ENCODE results near the gene NRG2.

NRG2 gene

DNA sequence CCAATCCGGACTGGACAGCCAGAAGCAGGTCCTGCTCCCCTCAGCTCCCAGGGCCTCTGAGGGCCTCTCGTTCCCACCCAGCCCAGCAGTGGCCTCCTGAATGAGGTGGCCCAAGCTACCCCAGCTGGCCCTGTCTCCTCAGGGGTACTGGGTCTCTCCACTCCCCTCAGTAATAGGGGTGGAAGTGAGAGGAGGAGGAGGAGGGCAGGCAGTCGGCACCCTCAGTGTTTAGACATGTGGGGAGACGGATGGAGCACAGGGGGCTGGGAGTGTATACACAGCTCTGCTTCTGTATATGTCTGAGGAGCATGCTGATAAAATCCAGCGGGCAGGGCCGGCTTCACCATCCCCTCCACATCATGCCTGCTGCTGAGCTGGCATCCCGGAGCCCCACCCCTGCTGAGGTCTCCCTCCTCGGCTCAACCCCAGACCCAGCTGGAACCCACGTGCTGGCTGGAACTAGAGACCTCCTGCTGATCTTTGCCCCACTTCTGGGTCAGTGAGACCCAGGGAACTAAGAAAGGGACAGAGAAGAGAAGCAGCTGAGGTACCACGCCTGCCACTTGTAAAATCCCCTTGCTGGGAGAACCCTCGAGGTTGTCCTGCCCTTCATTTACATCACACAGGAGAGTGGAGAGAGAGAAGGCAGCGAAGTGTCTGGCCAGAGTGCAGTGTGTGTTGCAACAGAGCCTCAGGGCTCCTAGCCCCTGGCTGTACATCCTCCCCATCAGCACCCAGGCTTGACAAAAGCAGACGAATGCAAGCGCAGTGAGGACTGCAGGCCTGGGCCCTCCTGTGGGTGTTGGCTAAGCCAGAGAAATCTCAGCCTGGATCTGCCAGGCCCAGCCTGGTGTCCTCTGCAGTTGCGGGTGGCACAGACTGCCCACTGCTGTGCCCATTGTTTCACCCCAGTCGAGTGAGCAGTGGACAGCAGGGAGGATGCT lies 170.0 kb downstream of the NRG2 start:
- no peak for DNase-seq

DNA sequence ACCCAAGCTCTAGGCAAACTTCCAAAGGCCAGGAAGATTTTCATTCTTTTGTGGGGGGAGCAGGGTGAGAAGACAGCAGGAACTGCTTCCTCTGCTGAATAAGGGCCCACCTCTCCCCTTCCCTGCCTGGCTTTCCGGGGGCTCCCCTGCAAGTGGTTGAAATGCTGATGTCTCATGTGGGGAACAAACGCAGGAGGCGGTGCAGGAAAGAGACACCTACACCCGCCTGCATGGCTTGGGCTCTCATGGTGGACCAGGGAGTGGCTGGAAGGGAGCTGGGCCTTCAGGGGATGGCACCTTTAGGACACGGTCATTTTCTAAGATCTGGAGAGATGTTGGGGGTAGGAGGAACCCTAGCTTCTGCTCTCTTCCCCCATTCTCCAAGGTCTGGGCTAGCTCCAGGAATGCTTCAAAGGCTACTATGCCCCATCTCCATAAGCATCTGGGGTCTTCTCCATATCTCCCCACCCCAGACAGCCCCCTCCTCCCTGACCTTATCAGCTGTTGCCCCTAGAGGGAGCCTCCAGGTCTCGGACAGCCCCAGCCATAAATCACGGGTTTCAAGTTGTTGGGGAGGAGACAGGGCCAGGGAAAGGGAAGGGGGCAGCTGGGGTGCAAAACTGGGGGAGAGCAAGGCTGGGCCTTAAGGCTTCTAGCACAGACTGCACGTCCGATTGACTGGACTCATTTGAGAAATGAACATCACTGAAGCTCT lies 170.9 kb downstream of the NRG2 start:
- no peak for DNase-seq

DNA sequence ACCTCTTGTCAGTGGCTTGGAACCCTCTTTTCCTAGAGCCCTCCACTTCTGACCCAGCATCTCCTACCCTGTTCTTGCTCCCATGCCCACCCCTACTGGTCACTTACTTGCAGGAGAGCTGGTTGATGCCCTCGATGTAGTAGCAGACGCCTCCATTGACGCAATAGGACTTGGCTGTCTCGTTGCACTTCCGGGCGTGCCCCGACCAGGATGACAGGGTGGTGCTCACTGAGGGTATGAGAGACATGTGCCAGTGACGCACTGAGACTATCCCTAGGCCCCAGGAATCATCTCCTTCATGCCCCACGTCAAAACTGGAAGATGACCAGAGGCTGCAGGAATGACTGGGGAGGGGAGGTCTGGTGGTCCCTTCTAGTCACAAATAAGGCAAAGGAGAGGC lies 171.5 kb downstream of the NRG2 start:
- DNase-seq, result no peak

DNA sequence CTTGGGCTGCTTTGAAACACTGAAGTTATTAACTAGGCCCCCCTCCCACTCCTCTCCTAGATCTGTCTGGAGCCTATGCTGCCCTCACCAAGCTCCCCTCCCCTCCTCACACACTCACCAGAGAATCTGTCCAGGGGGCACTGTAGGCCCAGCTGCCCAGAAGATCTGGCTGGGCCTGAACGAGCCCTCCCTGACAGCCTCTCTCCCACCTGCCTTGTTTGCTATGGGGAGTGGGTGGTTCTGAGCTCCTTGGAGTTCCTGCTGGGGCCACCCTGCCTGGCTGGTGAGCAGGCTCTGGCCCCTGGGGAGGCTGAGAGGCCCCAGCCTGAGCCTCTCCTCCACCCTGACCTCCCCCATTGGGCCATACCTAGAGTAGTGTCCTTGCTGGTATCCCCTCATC lies 172.4 kb downstream of the NRG2 start:
- DNase-seq, result no peak

DNA sequence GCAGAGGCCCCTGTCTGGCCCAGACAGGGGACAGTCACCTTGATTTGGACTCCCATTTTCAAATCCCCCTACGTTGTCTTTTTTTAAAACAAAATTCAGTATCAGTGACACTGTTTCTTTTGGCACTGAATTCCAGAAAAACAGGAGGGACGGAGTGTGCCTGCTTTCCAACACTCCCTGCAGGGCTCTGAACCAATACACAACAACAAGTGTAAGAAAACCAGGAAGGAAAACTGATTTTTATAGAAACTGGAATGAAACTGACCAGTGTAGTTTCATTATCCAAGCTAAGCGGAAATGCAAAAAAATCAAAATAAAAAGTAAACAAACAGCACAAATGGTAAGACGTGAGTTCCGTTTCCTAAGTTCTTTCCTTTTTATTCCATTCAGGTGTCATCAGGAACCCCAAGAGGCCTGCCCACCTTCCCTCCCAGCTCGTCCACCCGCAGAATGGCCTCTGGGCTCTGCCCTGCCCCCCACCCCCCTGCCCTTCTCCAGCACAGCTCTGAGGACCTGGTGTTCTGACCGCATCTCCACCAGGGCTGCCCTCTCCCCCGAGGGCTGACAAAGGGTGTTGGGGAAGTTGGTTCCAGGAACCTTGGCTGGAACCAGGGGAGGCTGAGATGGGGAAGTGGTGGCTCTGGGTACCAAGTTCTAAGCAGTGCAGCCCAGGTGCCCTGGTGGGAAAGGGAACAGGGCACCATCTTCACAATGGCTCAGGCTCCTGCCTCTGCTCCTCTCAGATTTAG lies 173.9 kb downstream of the NRG2 start:
- no peak for DNase-seq

DNA sequence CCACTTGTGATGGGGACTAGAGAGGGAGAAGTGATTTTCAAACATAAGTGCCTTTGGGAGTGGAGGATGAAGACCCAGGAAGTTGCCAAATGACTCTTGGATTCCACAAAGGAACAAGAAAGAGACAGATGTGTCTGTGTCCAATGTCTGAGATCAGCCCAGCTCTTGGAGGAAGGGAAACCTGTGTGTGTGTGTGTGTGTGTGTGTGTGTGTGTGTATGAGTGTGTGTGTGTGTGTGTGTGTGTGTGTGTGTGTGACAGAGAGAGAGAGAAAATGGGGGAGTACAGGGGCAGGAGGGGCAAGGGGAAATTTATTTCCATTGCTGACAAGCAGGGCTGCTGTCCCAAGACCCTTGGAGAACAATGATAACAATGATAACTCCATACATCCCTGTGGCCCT lies 175.5 kb downstream of the NRG2 start:
- no peak for DNase-seq

DNA sequence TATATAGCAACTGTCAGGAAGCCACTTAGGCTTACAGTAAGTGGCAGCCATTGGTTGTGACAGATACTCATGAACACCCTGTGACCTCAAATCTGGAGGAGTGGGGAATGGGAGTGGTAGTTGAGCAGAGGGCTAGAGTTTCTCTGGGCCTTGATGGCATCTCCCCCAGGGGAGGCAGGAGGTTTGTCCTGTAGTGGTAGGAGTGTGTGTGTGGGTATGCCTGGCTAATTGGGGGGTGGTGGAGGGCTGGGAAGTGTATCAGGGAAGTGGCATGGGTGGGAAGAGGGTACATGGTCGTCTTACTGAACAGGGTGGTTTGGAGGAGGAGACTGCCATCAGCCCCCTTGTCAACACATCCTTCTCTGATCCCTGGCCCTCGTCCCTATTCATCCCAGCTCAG lies 176.0 kb downstream of the NRG2 start:
- DNase-seq, result no peak

DNA sequence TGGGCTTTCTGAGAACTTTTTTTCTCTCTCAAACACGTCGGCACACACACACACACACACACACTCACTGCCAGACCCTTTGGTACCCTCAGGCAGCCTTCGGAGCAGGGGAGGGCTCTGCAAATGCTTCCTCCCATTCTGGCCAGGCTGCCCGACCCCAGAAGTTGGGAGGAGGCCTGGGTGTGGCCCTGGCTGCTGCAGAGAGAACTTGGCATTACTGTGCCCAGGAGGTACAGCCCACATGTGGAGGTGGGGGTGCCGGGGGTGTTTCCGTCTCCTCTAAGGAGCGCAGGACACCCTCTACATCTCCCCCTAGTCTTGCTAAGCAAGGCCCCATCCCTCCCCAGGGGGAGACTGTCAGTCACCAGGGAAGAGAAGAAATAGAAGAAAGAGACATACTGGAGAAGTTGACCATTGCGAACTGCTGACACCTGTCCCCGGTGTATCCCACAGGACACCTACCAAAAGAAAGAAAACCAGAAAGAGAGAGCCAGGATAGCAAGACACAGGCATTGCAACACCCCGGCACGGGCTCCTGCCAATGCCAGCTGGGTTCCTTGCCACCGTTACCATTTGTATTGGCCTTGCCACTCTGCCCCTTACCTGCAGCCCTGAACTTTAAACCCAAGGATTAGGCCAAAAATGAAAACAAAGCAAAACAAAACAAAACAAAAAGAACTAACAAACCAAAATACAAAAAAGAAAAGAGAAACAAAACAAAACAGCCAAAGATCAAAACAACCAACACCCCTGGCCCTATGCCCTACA lies 178.2 kb downstream of the NRG2 start:
- DNase-seq, result no peak

DNA sequence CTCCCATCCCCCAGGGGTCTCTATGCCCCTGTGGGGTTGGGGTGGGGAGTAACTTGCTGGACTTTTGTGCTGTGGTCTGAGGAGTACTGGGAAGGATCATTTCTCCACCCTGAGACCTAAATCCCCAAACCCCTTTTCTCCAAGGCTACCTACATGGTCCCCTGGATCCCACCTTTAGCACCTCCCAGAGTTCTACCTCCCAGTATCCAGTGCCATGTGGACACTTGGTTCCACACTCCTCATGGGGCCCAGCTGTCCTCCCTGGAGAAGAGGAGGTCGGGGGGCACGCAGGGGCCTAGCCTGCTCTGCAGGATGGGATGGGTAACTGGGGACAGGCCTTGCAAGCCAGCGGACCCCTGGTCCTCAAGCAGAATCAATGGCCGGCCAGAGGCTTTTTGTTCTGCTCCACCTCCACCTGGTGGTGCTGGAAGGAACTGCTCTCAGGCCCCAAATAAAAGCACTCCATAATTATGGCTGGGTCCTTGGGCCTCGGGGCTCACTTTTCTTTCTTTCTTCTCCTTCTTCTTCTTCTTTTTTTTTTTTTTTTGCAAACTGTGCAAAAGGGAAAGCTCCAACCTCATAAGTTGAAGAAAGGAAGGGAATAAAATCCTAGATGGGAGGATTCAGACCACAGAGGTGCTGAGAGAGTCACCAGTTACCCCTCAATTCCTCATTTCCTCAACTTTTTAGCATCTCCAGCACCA lies 179.1 kb downstream of the NRG2 start:
- DNase-seq, result peak; percentile 75

DNA sequence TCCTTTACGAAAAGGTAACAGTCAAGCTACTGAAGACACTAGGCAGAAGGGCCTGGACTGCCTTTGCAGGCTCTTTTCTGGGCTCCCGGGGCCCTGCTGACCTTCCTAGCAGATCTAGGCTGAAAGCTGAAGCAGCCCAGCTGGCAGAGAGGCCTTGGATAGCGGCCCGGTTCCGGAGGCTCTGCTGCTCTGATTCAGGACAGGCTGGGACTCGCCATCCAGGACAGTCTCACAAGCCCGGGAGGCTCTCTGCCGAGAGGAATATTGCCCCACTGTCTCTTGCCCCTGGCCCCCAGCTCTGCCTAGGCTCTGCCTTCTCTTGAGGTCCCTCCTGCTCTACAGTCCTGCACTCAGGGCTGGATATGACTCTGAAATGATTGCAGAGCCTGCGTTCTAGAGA lies 179.7 kb downstream of the NRG2 start:
- DNase-seq, result peak; percentile 40

DNA sequence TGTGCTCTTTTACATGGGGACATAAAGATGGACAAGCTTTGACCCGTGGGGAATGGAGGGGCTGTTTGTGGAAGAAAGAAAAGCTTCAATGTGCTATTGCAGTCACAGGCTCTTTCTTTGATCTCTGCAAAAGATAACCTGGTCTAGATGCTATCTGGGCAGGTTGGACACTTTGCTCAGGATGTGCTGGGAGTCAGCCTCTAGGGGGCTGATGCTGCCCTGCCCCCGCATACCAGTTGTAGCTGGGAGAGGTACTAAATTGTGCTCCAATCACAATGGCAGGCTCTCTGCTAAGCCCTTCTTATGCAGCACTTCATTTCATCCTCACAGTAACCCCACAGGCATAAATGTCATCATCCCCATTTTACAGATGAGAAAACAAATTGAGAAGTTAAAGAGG lies 180.3 kb downstream of the NRG2 start:
- DNase-seq, result no peak

DNA sequence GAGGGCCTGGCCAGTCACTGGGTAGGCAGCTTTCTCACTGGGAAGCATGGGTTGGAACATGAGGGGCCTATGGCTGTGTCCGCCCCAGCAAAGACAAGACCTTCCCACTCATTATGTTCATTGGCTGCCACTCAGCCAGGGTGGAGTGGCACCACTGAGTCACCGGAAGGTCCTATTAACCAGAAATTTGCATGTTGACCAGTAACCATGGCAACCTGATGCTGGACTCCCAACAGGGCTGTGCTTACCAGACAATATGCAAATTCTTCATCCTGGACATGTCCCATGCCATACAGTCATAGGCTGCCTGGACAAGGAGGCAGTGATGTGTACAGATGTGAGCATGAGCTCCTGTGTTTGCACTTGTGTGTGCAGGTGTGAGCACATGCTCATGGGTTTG lies 180.8 kb downstream of the NRG2 start:
- DNase-seq, result no peak

DNA sequence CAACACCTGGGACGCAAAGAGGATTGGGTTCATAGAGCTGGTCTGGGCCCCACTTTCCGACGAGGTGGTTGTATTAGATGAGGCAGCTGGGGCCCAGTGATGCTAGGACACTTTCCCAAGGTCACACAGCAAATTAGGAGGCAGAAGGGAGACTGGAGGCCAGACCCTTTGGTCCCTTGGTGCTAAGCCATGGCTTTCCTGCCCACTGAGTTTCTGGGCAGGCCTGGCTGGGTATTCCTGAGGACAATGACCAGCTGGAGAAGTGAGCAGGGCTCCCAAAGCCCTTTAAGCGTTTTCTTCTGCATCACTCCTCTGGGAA lies 181.3 kb downstream of the NRG2 start:
- DNase-seq, result no peak

DNA sequence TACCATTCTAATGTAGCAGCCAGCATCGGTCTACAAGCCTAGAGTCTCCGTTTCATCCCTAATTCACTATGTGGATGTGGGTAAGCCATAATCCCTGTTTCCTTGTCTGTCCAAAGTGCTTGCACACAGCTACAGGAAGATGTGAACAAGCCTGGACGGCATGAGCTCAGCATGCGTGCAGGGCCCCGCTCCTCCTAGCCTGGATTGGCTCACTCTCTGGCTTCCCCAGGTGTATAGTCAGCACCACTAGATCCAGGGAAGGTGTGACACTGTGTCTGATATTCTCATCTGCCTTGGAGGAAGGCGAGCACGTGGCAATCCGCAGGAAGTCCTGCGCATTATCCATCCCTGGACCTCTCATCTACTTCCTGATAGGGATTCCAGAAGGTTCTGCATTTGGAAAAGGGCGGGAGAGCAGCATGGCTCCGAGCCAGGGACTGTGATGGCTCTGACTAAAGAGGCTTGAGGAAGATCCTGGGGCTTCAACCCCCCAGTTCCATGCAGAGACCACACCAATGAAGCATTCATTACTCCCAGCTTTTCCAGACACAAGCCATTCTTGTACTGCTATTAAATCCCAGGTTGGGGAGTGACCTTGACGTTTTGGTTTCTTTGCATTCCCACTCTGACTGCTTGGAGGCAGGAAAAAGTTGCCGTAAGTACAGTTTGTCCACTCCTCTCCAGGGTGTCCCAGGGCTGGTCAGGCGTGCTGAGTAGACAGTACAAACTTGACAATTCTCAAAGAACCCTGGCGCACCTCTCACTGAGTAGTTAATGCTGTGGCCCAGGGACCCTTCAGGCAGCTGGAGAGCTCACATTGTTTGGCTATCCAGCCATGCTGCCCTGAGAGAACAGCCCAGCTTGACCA lies 181.8 kb downstream of the NRG2 start:
- no peak for DNase-seq

DNA sequence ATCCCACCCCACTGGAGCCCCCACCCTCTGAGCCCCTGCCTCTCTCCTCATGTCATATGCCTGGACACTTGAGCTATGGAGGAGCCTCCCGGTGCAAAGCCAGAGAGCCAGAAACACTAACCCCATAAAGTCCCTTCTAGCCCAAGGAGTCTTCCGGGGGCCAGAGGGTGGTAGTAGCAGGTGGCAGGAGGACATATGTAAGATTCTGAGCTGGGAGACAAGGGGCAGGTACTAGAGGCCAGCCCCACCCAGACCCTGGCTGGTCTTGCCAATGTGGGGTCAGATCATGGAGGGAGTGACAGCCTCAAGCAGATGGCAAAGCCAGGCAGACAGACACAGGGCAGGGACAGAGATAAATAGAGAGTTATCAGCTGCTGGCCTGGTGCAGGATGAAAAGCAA lies 184.1 kb downstream of the NRG2 start:
- no peak for DNase-seq

DNA sequence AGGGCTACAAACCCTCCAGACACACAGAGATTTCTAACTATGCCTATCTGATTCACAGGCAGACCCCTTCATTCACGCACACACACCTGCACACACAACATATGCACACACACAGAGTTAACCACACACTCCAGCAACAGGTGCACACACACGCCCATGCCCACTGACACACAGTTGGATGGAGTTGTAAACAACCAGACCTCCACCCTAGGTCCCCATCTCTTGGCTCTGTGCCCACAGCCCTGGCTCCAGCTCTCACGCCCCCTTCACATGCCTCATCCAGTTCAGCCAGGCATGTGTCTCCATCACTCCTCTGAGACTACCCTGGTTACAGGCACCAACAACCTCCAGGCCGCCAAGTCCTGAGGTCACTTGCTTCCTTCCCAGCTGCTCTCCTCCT lies 186.4 kb downstream of the NRG2 start:
- no peak for DNase-seq

DNA sequence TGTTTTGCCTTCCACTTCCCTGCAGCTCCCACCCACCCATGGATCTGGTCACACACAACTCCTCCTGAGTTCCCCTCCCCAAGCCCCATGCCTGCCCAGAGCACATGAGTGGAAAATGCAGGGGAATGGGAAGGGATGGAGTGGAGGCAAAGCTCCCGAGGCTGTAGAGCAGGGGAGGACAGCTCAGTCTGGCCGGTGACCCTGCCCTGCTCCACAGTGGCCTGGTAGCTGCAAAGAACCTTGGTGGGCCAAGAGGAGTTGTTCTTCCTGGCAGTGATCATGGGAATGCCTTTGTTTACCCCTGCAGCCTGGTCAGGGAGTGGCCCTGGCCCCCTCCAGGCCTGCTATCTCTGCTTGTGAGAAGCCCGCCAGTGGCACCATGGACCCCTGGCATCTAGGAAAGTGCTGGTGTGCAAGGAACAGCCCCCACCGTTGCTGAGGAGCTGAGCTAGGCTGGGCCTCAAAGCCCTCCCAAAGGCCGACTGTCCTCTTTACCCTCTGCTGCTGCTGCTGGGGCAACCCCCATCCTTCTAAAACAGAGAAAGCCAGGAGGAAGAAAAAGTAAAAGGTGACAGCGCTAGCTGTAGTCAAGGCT lies 187.1 kb downstream of the NRG2 start:
- no peak for DNase-seq

DNA sequence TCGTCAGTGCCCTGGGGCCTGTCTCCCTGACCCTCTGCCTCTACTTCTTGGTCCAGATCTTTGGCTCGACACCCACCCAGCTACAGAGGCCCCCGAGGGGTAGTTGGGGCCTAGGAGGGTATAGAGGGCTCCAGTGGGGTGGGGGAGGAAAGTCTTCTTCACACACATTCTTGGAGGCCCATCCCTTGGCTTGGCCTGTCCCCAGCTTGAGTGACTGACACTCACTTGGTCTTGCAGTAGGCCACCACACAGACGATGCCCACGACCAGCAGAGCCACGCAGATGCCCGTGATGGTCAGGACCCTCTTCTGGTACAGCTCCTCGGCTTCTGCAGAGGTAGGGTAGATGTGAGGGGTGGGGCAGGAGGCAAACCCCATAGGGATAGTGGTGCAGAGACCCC lies 187.6 kb downstream of the NRG2 start:
- no peak for DNase-seq

DNA sequence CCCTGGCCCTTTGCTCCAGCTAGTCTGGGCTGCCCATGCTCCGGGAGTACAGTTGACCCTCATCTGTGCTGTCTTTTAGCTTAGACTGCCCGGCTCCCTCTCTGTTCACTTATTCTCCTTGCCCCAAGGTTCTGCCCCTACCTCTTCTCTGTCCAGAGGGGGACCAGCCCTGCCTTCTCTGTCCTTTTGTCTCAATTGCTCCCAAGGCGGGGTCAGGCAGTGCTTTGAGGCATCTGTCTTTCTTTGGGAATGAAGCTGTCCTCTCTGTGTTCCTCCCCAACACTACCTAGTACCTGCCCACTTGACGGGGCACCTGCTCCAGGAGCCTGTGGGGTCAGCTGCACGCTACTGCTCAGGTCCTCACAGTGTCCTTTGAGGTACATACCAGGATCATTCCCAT lies 188.1 kb downstream of the NRG2 start:
- no peak for DNase-seq

DNA sequence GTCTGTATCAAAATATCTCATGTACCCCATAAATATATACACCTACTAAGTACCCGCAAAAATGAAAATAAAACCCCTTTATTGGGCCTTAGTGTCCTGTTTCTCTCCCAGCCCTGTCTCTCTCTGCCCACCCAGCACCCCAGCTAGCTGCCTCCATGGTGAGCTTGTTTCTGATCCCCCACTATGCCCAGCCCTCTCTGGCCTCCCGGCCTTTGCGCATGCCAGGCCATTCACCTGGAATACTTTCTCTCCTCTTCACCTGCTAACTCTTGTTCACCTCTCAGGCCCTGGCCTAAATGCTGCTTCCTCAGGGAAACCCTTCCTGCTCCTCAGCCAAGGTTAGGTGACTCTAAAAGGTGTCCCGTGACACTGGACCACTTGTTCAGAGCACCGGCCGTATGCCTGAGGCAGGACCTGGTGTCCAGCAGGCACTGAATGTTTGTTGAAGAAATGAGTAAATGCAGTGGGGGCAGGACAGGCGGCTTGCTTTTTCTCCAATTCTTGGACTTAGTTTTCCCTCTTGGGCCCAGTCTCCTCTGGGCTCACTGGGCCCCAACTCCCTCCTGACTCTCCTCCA lies 189.0 kb downstream of the NRG2 start:
- no peak for DNase-seq

DNA sequence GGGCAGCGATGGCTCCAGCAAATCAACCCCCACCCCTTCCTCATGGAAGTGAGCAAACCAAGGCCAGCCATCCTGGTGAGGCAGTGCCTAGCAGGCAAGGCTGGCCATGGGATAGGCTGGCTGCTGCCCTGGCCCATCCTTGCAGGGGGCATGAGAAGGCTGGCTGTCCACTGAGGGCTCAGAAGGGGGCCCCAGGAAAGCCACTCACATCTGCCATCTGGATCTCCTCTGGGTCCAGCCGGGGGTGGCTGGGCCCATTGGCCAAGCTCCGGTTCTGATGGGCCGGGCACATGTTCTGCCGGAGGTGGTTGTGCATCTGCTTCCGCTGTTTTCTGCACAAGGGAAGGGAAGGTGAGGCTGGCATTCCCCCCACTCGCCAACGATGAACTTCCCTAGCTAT lies 190.4 kb downstream of the NRG2 start:
- DNase-seq, result no peak
